Non-pigmented ciliary epithelial cell (primary cell): Measurements from ENCODE around the gene NUAK1.

Source experiments
- DNase-seq: peaks from one replicate; pipeline ENCODE4 v3.0.0-alpha.2; 2010; ENCODE audit warnings: low read depth

Gene NUAK1

DNA sequence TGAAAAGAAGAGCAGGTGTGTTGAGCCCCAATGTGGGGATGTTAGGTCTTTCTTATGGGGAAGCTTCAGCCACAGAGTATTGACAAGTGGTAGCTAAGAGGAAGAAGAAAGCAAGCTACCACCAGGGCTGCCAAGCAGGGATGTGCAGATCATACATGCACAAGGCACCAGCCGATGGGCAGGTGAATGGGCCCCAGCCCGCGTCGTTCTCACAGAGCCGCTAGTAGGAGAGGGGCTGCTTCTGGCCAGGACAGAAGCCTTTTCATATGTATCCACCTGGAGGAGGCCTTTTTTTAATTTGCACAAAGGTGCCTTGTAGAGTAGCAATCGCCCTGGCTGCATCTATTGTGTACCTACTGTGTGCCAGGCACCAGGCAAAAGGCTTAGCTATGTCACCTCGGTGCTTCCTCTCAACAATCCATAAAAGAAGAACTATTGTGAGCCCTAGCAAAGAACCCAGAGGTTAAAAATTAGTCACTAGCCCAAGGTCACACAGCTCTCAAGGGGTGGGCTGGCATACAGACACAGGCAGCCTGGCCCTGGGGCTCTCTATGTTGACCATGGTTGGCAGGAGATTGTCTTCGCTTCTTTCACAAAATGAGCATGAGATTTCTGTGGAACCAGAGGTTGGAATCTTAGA is 8.2 kb downstream of the NUAK1 start:
- DNase-seq: no peak

DNA sequence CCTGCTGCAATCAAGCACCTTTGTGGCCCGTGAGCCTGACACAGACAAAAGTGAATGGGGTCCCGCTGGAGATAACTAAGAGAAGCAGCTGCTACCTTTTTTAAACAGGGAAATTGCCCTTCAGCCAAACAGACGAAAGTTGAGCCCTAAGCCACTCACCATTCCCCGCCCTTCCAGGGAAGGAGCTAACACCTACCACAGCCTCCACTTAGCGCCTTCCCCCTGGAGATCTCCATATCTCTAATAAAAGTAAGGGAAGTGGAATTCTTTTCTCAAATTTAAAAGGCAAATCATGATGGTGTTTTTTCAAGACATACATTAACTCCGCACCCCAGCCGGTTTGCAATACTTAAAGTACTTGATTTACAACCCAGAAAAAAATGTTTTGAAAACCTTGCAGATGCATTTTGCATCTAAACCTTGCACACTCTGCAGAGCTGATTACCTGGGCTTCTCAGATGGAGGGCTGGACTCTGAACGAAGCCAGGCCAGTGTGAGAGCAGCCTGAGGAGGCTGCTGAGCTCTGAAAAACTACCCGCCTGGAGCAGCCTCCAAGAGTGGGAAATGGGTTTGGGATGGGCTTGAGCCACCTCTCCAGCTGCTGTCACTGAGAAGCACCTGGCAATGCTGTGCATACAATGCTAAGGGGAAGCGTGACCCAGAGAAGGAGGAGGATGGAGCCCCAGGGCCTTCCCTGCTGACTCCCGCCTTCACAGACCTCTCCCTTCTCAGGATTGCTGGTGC is 10.0 kb downstream of the NUAK1 start:
- no peak for DNase-seq

- no peak for DNase-seq
These were observed 11.2 kb downstream of the NUAK1 start for GRCh38 chr12:106127338-106128126.

DNA sequence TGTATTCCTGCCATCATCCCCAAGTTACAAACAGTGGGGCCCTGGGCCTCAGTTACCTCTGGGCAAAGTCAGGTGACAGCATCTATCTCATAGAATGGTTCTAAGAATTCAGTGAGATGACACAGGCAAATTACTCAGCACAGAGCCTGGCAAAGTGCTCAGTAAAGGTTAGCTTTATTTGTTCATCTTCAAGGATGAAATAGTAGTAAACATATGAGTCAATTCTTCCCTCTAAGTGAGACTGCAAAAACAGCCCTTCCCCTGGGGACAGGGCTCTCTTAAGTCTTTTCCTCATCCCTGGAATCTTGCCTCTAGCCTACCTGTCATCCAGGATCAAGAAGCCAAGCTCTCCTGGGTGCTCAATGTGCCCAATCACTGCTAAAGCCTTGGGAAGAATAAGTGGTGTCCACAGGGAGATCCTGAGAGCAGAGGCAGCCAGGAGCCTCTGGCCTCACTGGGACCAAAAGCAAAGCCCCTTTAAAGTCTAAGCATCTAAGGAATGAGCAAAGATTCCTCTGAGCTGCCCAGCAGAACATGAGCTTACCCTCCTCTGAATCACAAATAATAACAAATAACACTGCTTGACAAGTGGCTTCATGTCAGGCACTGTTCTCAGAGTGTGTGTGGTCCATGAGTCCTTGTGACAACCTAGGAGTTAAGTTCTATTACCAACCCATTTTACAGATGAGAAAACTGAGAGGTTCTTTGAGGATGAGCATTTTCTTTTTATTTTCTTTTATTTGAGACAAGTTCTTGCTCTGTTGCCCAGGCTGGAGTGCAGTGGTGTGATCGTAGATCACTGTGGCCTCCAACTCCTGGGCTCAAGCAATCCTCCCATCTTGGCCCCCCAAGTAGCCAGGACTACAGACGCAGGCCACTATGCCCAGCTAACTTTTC is 12.1 kb downstream of the NUAK1 start:
- DNase-seq: no peak

- DNase-seq: no peak
These were observed 13.2 kb downstream of the NUAK1 start for GRCh38 chr12:106125351-106126095.

DNA sequence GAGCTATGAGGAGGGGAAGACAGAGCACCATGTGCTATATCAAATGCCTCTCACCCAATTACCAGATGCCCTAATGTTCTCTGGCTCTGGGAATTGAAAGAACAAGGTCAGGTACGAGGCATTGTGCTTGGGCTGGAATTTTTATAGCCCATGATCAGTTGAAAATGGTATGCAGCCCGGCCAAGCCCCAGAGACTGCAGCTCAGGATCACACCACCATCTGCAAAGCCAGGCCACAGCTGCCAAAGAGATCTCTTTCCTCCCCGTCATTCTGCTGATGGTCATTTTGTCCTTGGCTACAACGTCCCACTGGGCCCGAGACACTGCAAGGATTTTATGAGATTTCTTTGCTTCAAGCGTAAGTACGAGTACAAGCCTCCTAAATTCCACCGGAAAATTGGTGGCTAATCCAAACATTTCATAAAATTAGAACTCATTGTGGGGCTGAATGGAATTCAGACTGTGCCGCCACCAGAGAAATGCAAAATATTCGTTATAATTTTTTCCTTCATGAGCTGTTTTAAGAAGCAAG is 15.1 kb downstream of the NUAK1 start:
- no peak for DNase-seq

- no peak for DNase-seq
These were observed 15.6 kb downstream of the NUAK1 start for GRCh38 chr12:106123110-106123509.

- no peak for DNase-seq
These were observed 16.8 kb downstream of the NUAK1 start for GRCh38 chr12:106122004-106122403.

- no peak for DNase-seq
These were observed 18.1 kb downstream of the NUAK1 start for GRCh38 chr12:106120519-106121105.

GRCh38 chr12:106119301-106119700 is 19.5 kb downstream of the NUAK1 start:
- no peak for DNase-seq

GRCh38 chr12:106118381-106119130 is 20.2 kb downstream of the NUAK1 start:
- no peak for DNase-seq

DNA sequence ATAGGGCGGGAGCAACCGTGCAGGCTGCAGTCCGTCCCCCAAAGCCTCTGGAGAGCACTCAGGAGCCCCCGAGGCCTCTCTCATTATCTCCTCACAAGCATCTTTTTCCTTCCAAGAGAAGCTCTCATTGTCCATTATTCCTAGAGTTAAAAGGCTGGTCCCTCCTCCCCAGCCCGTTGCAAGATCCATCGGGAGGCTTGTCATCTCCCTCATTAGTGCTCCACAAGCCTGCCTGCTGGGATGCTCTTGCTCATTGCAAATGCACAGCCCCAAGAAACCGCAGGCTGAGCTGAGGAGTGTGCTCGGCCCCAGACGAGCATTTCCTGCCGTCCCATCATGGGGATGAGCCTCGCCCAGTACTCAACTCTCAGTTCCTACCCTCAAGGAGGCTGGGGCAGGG is 23.3 kb downstream of the NUAK1 start:
- DNase-seq: no peak

GRCh38 chr12:106114447-106115068 is 24.2 kb downstream of the NUAK1 start:
- no peak for DNase-seq

- no peak for DNase-seq
These were observed 24.8 kb downstream of the NUAK1 start for GRCh38 chr12:106113824-106114446.

GRCh38 chr12:106113446-106113823 is 25.3 kb downstream of the NUAK1 start:
- no peak for DNase-seq

DNA sequence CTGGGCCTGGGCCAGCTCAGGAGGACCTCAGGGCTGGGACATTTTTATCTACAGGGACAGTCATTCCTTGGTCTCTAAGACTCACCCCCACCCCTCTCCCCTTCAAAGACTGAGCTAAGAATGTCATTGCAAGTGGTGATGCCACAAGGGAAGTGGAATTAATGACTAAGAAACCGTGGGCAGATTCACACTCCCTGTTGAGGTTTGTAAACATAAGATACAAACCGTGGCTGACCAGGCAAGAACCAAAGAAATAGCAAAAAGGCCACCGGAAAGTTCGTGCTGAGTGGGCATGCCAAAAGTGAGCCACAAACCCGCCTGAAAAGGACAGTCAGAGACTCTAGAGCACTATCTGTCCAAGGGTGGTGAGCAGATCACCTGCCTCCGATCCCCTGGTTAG is 25.7 kb downstream of the NUAK1 start:
- DNase-seq: no peak

DNA sequence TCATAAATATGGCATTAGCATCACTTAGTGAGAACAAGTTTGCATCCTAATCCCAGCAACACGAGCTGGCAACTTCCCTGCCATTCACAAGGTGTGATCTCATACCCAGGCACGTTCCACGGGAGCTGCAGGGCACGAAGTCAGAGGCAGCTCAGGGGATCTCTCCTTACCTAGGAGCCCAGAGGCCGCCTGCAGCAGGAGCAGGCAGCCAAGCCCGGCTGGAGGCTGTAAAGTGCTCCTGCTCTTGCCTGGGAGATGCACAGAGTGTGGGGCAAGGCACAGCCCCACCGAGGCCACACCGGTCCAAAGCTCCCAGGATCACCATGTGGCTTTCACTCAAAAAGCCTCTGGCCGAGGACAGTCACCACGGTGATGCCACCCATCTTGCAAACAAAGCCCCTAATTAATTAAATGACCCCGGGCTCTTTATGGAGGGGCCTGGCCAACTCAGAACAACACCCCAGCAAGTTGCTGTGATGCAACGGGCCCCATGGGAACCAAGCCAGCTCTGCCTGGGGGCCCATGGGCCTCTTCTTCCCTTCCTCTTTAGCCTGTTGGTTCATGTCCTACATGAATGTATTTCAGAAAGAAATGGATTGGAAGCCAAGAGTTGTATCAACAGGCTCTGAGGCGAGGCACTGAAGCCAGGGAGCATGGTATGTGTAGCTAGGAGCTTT is 26.5 kb downstream of the NUAK1 start:
- DNase-seq: no peak

GRCh38 chr12:106110626-106111300 is 28.0 kb downstream of the NUAK1 start:
- DNase-seq: no peak
